Measurements from ENCODE around the gene IGSF9B. TPM values are rescaled to one million over a fixed set of nuclear protein-coding genes. Genes with fewer than 3 reads are reported as not detected.

IGSF9B gene
- total and polyA plus RNA-seq, 2 of the 13 experiments (the other 11 are each of a cell fraction or from before 2014, with no cell fraction given), result not detected

DNA sequence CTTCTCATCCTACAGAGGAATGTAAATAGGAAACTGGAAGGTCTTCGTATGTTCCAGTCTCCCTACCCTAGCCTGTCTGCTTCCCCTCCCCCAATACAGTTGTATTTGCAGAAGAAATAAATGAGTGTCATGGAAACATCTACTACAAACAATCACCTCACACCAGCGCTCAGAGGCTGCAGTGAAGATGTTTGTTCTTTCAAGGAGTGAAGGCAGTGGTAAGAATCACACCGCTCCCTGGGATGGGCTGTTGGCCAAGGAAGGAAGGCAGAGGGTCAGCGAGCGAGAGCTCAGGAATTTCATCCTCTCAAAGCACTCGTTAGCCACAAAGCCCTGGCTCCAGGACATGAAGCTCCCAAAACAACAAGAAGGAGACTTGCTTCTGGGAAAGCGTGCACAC, 1.1 kb upstream of the IGSF9B start:
- H2AFZ ChIP-seq (ENCODE audit: low read length), result no peak overlapping the region
- TF ChIP-seq ZBTB39 (CRISPR knock-in tag; IDR thresholded peaks at IDR 0.05) (no peak), ZNF335 (CRISPR knock-in tag; IDR thresholded peaks at IDR 0.05) (no peak), SMARCC2 (IDR thresholded peaks at IDR 0.05) (no peak), ZMYM3 (CRISPR knock-in tag; IDR thresholded peaks at IDR 0.05) (no peak), SMYD3 (CRISPR knock-in tag; IDR thresholded peaks at IDR 0.05) (no peak), PTBP1 (IDR thresholded peaks at IDR 0.05; ENCODE audit: low read depth, low read length, poor library complexity, severe bottlenecking) (no peak), ZNF563 (CRISPR knock-in tag; IDR thresholded peaks at IDR 0.05) (no peak), MXI1 (IDR thresholded peaks at IDR 0.05; ENCODE audit: borderline replicate concordance, low read depth, low read length) (no peak), ARID3A (IDR thresholded peaks at IDR 0.05; ENCODE audit: low read depth, low read length) (no peak), SOX5 (CRISPR knock-in tag; IDR thresholded peaks at IDR 0.05; ENCODE audit: borderline replicate concordance) (no peak), EED (CRISPR knock-in tag; IDR thresholded peaks at IDR 0.05) (no peak), ZNF224 (CRISPR knock-in tag; IDR thresholded peaks at IDR 0.05) (no peak), GZF1 (CRISPR knock-in tag; IDR thresholded peaks at IDR 0.05) (no peak), RARG (CRISPR knock-in tag; IDR thresholded peaks at IDR 0.05; ENCODE audit: low read depth) (no peak)
- TF ChIP-seq, protein P1, sequence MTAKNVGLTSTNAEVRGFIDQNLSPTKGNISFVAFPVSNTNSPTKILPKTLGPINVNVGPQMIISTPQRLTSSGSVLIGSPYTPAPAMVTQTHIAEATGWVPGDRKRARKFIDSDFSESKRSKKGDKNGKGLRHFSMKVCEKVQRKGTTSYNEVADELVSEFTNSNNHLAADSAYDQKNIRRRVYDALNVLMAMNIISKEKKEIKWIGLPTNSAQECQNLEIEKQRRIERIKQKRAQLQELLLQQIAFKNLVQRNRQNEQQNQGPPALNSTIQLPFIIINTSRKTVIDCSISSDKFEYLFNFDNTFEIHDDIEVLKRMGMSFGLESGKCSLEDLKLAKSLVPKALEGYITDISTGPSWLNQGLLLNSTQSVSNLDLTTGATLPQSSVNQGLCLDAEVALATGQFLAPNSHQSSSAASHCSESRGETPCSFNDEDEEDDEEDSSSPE (CRISPR knock-in tag; IDR thresholded peaks at IDR 0.05), result no peak
- TF ChIP-seq, protein P2, sequence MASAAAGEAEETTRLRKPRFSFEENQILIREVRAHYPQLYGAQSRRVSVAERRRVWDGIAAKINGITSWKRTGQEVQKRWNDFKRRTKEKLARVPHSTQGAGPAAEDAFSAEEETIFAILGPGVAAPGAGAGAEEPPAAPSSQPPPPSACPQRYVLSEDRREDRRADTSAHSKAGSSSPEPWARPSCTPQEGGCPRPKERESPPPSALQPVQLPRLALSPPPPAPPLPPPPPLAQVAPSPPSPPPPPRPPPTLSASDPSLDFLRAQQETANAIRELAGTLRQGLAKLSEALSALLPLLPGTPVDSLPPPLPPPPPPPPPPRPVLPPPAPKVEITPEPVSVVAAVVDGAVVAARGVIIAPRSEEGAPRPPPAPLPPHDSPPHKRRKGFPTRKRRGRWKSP (CRISPR knock-in tag; IDR thresholded peaks at IDR 0.05), result no peak
- TF ChIP-seq, protein P3, sequence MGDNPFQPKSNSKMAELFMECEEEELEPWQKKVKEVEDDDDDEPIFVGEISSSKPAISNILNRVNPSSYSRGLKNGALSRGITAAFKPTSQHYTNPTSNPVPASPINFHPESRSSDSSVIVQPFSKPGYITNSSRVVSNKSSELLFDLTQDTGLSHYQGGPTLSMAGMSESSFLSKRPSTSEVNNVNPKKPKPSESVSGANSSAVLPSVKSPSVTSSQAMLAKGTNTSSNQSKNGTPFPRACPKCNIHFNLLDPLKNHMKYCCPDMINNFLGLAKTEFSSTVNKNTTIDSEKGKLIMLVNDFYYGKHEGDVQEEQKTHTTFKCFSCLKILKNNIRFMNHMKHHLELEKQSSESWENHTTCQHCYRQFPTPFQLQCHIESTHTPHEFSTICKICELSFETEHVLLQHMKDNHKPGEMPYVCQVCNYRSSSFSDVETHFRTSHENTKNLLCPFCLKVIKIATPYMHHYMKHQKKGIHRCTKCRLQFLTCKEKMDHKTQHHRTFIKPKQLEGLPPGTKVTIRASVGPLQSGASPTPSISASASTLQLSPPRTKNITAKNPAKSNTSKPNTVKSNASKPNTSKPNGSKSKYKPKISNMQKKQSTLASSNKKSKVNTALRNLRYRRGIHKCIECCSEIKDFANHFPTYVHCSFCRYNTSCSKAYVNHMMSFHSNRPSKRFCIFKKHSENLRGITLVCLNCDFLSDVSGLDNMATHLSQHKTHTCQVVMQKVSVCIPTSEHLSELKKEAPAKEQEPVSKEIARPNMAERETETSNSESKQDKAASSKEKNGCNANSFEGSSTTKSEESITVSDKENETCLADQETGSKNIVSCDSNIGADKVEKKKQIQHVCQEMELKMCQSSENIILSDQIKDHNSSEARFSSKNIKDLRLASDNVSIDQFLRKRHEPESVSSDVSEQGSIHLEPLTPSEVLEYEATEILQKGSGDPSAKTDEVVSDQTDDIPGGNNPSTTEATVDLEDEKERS (CRISPR knock-in tag; IDR thresholded peaks at IDR 0.05), result no peak

More for the DNA sequence above, 1.1 kb upstream of the IGSF9B start:
- no peak overlapping the region for H3K27ac ChIP-seq (ENCODE audit: extremely low read length, insufficient read depth, low read length)
- H3K4me1 ChIP-seq (ENCODE audit: insufficient read depth, low read length), result no peaks in the 10 kb centered on the region
- H3K4me3 ChIP-seq (replicated peaks in 1 of 3; ENCODE audit: insufficient read depth in 1 of 3, low read depth in 2 of 3, low read length in 3 of 3), result no peak overlapping the region
- peaks cover 3 to 55% of the 10 kb centered on the region in 2 experiments for H3K27me3 ChIP-seq (ENCODE audit: control insufficient read depth in 1 of 2, insufficient read depth in 2 of 2, low read length in 2 of 2)
- intact Hi-C loops (cut with micrococcal nuclease; ENCODE audit: unreplicated experiment) (no loop called here), in situ Hi-C loops (cut with HindIII; ENCODE audit: extremely low pct_ligation_motif_present, low pct_unique_long_range_greater_than_20kb) (no loop called here)
- no peak for FAIRE-seq
- 58% methylated on average over 7 of the region's 7 CpGs for WGBS (ENCODE audit: low lambda C conversion rate)
- H3K4me2 ChIP-seq (ENCODE audit: low read depth, low read length), result no peak overlapping the region
- H3K79me2 ChIP-seq (ENCODE audit: insufficient read depth, low read length), result no peaks in the 10 kb centered on the region
- H3K9ac ChIP-seq (ENCODE audit: insufficient read depth, low read depth, low read length), result no peak overlapping the region
- no TSS peak for BruUV-seq (replicated peaks)
- ChIA-PET CTCF (ENCODE audit: low intra/inter-chr PET ratio, low total read pairs) (no interaction called here), POLR2A (no interaction called here)
- H3K9me3 ChIP-seq (ENCODE audit: low read length), result no peaks in the 10 kb centered on the region
- ATAC-seq, result no peak
- H3K36me3 ChIP-seq (replicated peaks in 1 of 2; ENCODE audit: control insufficient read depth in 1 of 2, insufficient read depth in 2 of 2, low read length in 2 of 2), result no peaks in the 10 kb centered on the region
- DNase-seq (ENCODE audit: low spot score), result no peak
- 0 out of 2 replicates have a peak, but pooled peaks cover 4% of the 10 kb centered on the region for H4K20me1 ChIP-seq (ENCODE audit: insufficient read depth, low read length)
